OCI-LY1 (cell line): ENCODE results near the gene BLM.

ENCODE experiments used
- H2AFZ ChIP-seq: fragments of 200-600 bp; sonication (generic), shearing (Covaris generic); 2 replicates; pipeline ENCODE4 v1.6.0; 2014; ENCODE audit warnings: antibody characterized with exemption, mild to moderate bottlenecking, low read length
- H3F3A ChIP-seq: fragments of 200-600 bp; sonication (generic), shearing (Covaris generic); 2 replicates; pipeline ENCODE4 v1.6.0; 2014; ENCODE audit warnings: mild to moderate bottlenecking, antibody characterized with exemption, low read length, moderate library complexity; ENCODE audit not compliant: insufficient read depth
- H3K27ac ChIP-seq: fragments of 200-600 bp; sonication (generic); 2 replicates; pipeline ENCODE4 v1.5.1; 2014; ENCODE audit warnings: low read length, mixed run types, mild to moderate bottlenecking, low read depth; ENCODE audit not compliant: poor library complexity, severe bottlenecking
- H3K27me3 ChIP-seq: fragments of 200-600 bp; sonication (generic); 2 replicates; pipeline ENCODE4 v1.6.0; 2014; ENCODE audit warnings: antibody characterized with exemption, mild to moderate bottlenecking, low read length, moderate library complexity; ENCODE audit not compliant: insufficient read depth
- H3K36me3 ChIP-seq: fragments of 200-600 bp; sonication (generic); 2 replicates; pipeline ENCODE4 v1.6.1; 2014; ENCODE audit warnings: mild to moderate bottlenecking, antibody characterized with exemption, low read length, moderate library complexity, mixed read lengths; ENCODE audit not compliant: insufficient read depth
- H3K4me1 ChIP-seq: fragments of 200-600 bp; sonication (generic); 2 replicates; pipeline ENCODE4 v1.5.1; 2014; ENCODE audit warnings: mild to moderate bottlenecking, low read length, moderate library complexity; ENCODE audit not compliant: insufficient read depth, severe bottlenecking
- H3K4me2 ChIP-seq: fragments of 200-600 bp; sonication (generic), shearing (Covaris generic); 2 replicates; pipeline ENCODE4 v1.6.1; 2014; ENCODE audit warnings: low read length
- H3K4me3 ChIP-seq: fragments of 200-600 bp; sonication (generic); 2 replicates; pipeline ENCODE4 v1.5.1; 2014; ENCODE audit warnings: low read length, low read depth, mild to moderate bottlenecking, mixed read lengths; ENCODE audit not compliant: poor library complexity, severe bottlenecking
- H3K79me2 ChIP-seq: fragments of 200-600 bp; shearing (Covaris generic); 2 replicates; pipeline ENCODE4 v1.6.1; 2016; ENCODE audit warnings: mixed run types, low read length, mixed read lengths; ENCODE audit not compliant: insufficient read depth
- H3K9ac ChIP-seq: fragments of 200-600 bp; sonication (generic), shearing (Covaris generic); 2 replicates; pipeline ENCODE4 v1.6.1; 2014; ENCODE audit warnings: mild to moderate bottlenecking, low read length, mixed read lengths
- H3K9me2 ChIP-seq: fragments of 200-600 bp; sonication (generic), shearing (Covaris generic); 2 replicates; pipeline ENCODE4 v1.6.1; 2014; ENCODE audit warnings: low read depth, mild to moderate bottlenecking, low read length, mixed read lengths
- H3K9me3 ChIP-seq: fragments of 200-600 bp; shearing (Covaris generic); 2 replicates; pipeline ENCODE4 v1.6.1; 2014; ENCODE audit warnings: low read length, mixed read lengths
- H4K20me1 ChIP-seq: fragments of 200-600 bp; sonication (generic), shearing (Covaris generic); 2 replicates; pipeline ENCODE4 v1.6.0; 2016; ENCODE audit warnings: mild to moderate bottlenecking, low read length; ENCODE audit not compliant: insufficient read depth
- EZH2 ChIP-seq: fragments of 200-600 bp; sonication (generic), shearing (Covaris generic); IDR thresholded peaks from 2 replicates; pipeline ENCODE4 v1.8.0; 2017; ENCODE audit warnings: borderline replicate concordance, mixed run types, mild to moderate bottlenecking, antibody characterized with exemption, low read length, moderate library complexity, mixed read lengths
- TF ChIP-seq, protein P1 (sequence below): fragments of 200-600 bp; sonication (generic), shearing (Covaris generic); IDR thresholded peaks from 2 replicates; pipeline ENCODE4 v1.5.1; 2017; ENCODE audit warnings: mild to moderate bottlenecking, antibody characterized with exemption, low read length, moderate library complexity, mixed read lengths

The BLM gene

DNA sequence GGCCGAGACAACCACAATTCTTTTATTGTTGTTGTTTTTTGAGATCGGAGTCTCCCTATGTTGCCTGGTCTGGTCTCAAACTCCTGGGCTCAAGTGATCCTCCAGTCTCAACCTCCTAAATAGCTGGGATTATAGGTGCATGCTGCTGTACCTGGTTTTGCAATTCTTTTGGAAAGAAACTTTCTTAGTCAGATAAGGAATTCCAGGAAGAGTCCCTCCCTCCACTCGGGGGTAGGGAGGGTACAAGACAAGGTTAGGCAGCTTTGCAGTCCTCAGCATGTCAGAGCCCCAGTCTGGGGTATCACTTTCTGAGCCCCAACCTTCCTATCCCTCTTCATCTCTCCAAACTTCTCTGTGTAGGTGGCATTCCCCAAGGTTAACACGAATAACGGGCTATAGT is 117.5 kb downstream of the BLM start:
- no peaks in the 10 kb centered on the region for H3K79me2 ChIP-seq

DNA sequence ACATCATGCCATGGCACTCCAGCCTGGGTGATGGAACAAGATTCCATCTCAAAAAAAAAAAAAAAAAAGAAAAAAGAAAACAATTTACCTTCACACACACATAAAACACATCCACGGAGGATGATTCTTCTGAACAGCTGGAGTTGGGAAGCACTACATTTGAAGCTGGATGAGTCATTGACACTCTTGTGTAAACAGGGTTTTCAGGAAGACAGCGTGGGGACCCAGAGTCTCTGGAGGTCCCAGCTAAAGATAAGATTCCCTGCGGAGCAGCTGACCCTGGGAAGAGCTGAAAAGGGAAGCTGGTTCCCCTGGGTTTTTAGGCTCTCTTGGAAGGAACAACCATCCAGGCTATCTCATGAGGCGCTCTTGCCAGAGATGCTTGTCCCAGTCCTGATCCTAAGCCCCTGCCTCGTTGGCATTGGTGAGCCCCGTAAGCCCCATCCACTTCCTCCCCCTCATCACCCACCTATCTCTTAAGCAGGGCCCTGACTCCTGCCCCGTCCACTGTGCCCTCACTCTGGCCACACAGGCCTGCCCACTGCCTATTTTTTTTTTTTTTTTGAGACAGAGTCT is 119.2 kb downstream of the BLM start:
- H3K9ac ChIP-seq, result no peak overlapping the region
- H2AFZ ChIP-seq, result no peak overlapping the region
- H3F3A ChIP-seq, result no peaks in the 10 kb centered on the region
- no peaks in the 10 kb centered on the region for H3K9me2 ChIP-seq
- H3K4me3 ChIP-seq, result no peak overlapping the region
- H4K20me1 ChIP-seq, result no peaks in the 10 kb centered on the region
- H3K36me3 ChIP-seq, result no peaks in the 10 kb centered on the region
- H3K9me3 ChIP-seq, result no peaks in the 10 kb centered on the region
- peaks cover 4% of the 10 kb centered on the region; the same call in 1 of the 2 replicates for H3K27me3 ChIP-seq
- TF ChIP-seq, protein P1, sequence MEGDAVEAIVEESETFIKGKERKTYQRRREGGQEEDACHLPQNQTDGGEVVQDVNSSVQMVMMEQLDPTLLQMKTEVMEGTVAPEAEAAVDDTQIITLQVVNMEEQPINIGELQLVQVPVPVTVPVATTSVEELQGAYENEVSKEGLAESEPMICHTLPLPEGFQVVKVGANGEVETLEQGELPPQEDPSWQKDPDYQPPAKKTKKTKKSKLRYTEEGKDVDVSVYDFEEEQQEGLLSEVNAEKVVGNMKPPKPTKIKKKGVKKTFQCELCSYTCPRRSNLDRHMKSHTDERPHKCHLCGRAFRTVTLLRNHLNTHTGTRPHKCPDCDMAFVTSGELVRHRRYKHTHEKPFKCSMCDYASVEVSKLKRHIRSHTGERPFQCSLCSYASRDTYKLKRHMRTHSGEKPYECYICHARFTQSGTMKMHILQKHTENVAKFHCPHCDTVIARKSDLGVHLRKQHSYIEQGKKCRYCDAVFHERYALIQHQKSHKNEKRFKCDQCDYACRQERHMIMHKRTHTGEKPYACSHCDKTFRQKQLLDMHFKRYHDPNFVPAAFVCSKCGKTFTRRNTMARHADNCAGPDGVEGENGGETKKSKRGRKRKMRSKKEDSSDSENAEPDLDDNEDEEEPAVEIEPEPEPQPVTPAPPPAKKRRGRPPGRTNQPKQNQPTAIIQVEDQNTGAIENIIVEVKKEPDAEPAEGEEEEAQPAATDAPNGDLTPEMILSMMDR, result no peak
- TF ChIP-seq EZH2, result no peak
- H3K79me2 ChIP-seq, result no peaks in the 10 kb centered on the region
- peaks cover 24% of the 10 kb centered on the region for H3K4me1 ChIP-seq
- no peak overlapping the region for H3K27ac ChIP-seq
- H3K4me2 ChIP-seq, result no peak overlapping the region

More for the DNA sequence above, 117.5 kb downstream of the BLM start:
- H3K27ac ChIP-seq, result no peak overlapping the region
- H3F3A ChIP-seq, result no peaks in the 10 kb centered on the region
- no peak overlapping the region for H3K4me3 ChIP-seq
- H3K9me3 ChIP-seq, result no peaks in the 10 kb centered on the region
- H3K36me3 ChIP-seq, result no peaks in the 10 kb centered on the region
- peaks cover 23% of the 10 kb centered on the region for H3K4me1 ChIP-seq
- no peak overlapping the region for H3K9ac ChIP-seq
- no peaks in the 10 kb centered on the region for H3K9me2 ChIP-seq
- peaks cover 4% of the 10 kb centered on the region; the same call in 1 of the 2 replicates for H3K27me3 ChIP-seq
- H4K20me1 ChIP-seq, result no peaks in the 10 kb centered on the region
- no peak for TF ChIP-seq EZH2
- TF ChIP-seq, protein P1, result no peak
- H3K4me2 ChIP-seq, result no peak overlapping the region
- no peak overlapping the region for H2AFZ ChIP-seq

DNA sequence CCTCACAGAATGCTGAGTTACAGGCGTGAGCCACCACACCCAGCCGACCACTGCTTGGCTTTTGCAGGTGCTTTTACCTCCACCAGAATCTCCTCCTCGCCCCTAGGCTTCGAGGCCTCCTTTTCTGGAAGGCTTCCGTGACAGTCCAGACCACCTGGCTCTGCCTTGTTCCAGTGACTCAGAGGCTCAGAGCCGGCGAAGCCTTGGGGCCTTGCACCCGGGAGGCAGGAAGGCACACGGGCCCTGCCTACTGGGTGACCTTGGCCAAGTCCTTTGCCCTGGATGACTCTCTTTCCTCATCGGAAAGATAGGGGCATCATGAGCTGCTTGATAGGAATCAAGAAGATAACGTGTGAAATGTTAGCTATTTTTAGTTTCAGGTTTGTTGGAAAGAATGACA is 119.9 kb downstream of the BLM start:
- Histone ChIP-seq H3K4me3 (no peak overlapping the region), H3K9me3 (no peaks in the 10 kb centered on the region), H3K4me2 (no peak overlapping the region), H4K20me1 (no peaks in the 10 kb centered on the region), H3K36me3 (no peaks in the 10 kb centered on the region), H3K27me3 (peaks cover 4% of the 10 kb centered on the region; the same call in 1 of the 2 replicates), H2AFZ (no peak overlapping the region), H3F3A (no peaks in the 10 kb centered on the region), H3K27ac (no peak overlapping the region), H3K9ac (no peak overlapping the region), H3K9me2 (no peaks in the 10 kb centered on the region), H3K4me1 (peaks cover 24% of the 10 kb centered on the region), H3K79me2 (no peaks in the 10 kb centered on the region)
- no peak for TF ChIP-seq EZH2
- TF ChIP-seq, protein P1, result no peak
